MM.1S (cell line): Measurements from ENCODE around the gene ADSS1.

Source experiments
- DNase-seq: peaks from one replicate; pipeline ENCODE4 v3.0.0-alpha.2; 2015
- H2AFZ ChIP-seq: fragments of 300-600 bp; sonication (generic); 2 replicates; pipeline ENCODE4 v1.6.0; 2016; ENCODE audit warnings: antibody characterized with exemption, low read length
- H3F3A ChIP-seq: fragments of 300-600 bp; sonication (generic); 2 replicates; pipeline ENCODE4 v1.6.1; 2016; ENCODE audit warnings: mild to moderate bottlenecking, antibody characterized with exemption, low read length, moderate library complexity, mixed read lengths; ENCODE audit not compliant: insufficient read depth
- H3K27ac ChIP-seq: fragments of 300-600 bp; sonication (generic); 2 replicates; pipeline ENCODE4 v1.5.1; 2016; ENCODE audit warnings: mild to moderate bottlenecking, low read length
- H3K27me3 ChIP-seq: fragments of 300-600 bp; sonication (generic); replicated peaks from 2 replicates; pipeline ENCODE4 v1.6.0; 2016; ENCODE audit warnings: low read length; ENCODE audit not compliant: insufficient read depth
- H3K36me3 ChIP-seq: fragments of 300-600 bp; sonication (generic); replicated peaks from 2 replicates; pipeline ENCODE4 v1.6.1; 2016; ENCODE audit warnings: mild to moderate bottlenecking, low read length, mixed read lengths; ENCODE audit not compliant: insufficient read depth
- H3K4me1 ChIP-seq: fragments of 300-600 bp; sonication (generic); 2 replicates; pipeline ENCODE4 v1.6.1; 2016; ENCODE audit warnings: low read length, mixed read lengths
- H3K4me2 ChIP-seq: fragments of 300-600 bp; sonication (generic); 2 replicates; pipeline ENCODE4 v1.6.0; 2016; ENCODE audit warnings: low read depth, low read length
- H3K4me3 ChIP-seq: fragments of 300-600 bp; sonication (generic); 2 replicates; pipeline ENCODE4 v1.5.1; 2016; ENCODE audit warnings: low read length, mixed read lengths
- H3K79me2 ChIP-seq: fragments of 300-600 bp; sonication (generic); 2 replicates; pipeline ENCODE4 v1.6.1; 2016; ENCODE audit warnings: mixed run types, low read length, mixed read lengths
- H3K9ac ChIP-seq: fragments of 300-600 bp; sonication (generic); 2 replicates; pipeline ENCODE4 v1.6.1; 2016; ENCODE audit warnings: low read length, mixed read lengths
- H3K9me2 ChIP-seq: fragments of 300-600 bp; sonication (generic); replicated peaks from 2 replicates; pipeline ENCODE4 v1.6.1; 2016; ENCODE audit warnings: mild to moderate bottlenecking, low read length, mixed read lengths; ENCODE audit not compliant: insufficient read depth
- H3K9me3 ChIP-seq: fragments of 300-600 bp; sonication (generic); replicated peaks from 2 replicates; pipeline ENCODE4 v1.6.1; 2016; ENCODE audit warnings: mild to moderate bottlenecking, low read length, mixed read lengths; ENCODE audit not compliant: insufficient read depth
- H4K20me1 ChIP-seq: fragments of 300-600 bp; sonication (generic); 2 replicates; pipeline ENCODE4 v1.6.1; 2016; ENCODE audit warnings: mild to moderate bottlenecking, low read length, moderate library complexity, mixed read lengths; ENCODE audit not compliant: insufficient read depth
- CTCF ChIP-seq: fragments of 300-600 bp; sonication (generic); IDR thresholded peaks from 2 replicates; pipeline ENCODE4 v1.5.1; 2016; ENCODE audit warnings: antibody characterized with exemption, low read length, mixed read lengths
- EZH2 ChIP-seq: fragments of 300-600 bp; sonication (generic); optimal IDR thresholded peaks from 2 replicates; pipeline ENCODE3; 2017; ENCODE audit warnings: low read depth, mild to moderate bottlenecking, antibody characterized with exemption, low read length, mixed read lengths
- EZH2phosphoT487 ChIP-seq: fragments of 300-600 bp; sonication (generic); IDR thresholded peaks from 2 replicates; pipeline ENCODE4 v1.6.1; 2018; ENCODE audit warnings: antibody characterized with exemption, low read length

ADSS1 gene

GRCh38 chr14:104705340-104706047 lies 18.5 kb upstream of the ADSS1 start:
- Histone ChIP-seq H3K9ac (no peak overlapping the region), H3K9me3 (no peaks in the 10 kb centered on the region), H3K4me3 (no peak overlapping the region), H3K79me2 (no peaks in the 10 kb centered on the region), H3K36me3 (no peaks in the 10 kb centered on the region), H3K27me3 (no peaks in the 10 kb centered on the region), H3K9me2 (no peaks in the 10 kb centered on the region), H3F3A (no peaks in the 10 kb centered on the region), H4K20me1 (no peaks in the 10 kb centered on the region), H3K4me2 (no peak overlapping the region), H2AFZ (no peak overlapping the region), H3K4me1 (no peaks in the 10 kb centered on the region), H3K27ac (no peak overlapping the region)
- no peak for DNase-seq
- TF ChIP-seq EZH2 (no peak), EZH2phosphoT487 (no peak), CTCF (no peak)

- Histone ChIP-seq H3K27me3 (no peaks in the 10 kb centered on the region), H3K79me2 (no peaks in the 10 kb centered on the region), H3K9me2 (no peaks in the 10 kb centered on the region), H4K20me1 (no peaks in the 10 kb centered on the region), H3K4me1 (no peaks in the 10 kb centered on the region), H3K4me3 (no peak overlapping the region), H3K9ac (no peak overlapping the region), H3K36me3 (no peaks in the 10 kb centered on the region), H2AFZ (no peak overlapping the region), H3K27ac (no peak overlapping the region), H3F3A (no peaks in the 10 kb centered on the region), H3K4me2 (no peak overlapping the region), H3K9me3 (no peaks in the 10 kb centered on the region)
- no peak for DNase-seq
- TF ChIP-seq EZH2phosphoT487 (no peak), CTCF (no peak)
Observed at GRCh38 chr14:104706733-104707607, 17.1 kb upstream of the ADSS1 start.

GRCh38 chr14:104707608-104708595 lies 16.1 kb upstream of the ADSS1 start:
- Histone ChIP-seq H2AFZ (no peak overlapping the region), H3K4me3 (no peak overlapping the region), H3K9ac (no peak overlapping the region), H3K36me3 (no peaks in the 10 kb centered on the region), H3K4me1 (no peaks in the 10 kb centered on the region), H3K27me3 (no peaks in the 10 kb centered on the region), H3F3A (no peaks in the 10 kb centered on the region), H3K9me3 (no peaks in the 10 kb centered on the region), H3K9me2 (no peaks in the 10 kb centered on the region), H3K4me2 (no peak overlapping the region), H4K20me1 (no peaks in the 10 kb centered on the region), H3K79me2 (no peaks in the 10 kb centered on the region), H3K27ac (no peak overlapping the region)
- TF ChIP-seq EZH2 (no peak), EZH2phosphoT487 (no peak), CTCF (no peak)
- DNase-seq, result no peak
